Astrocyte of the spinal cord (primary cell): Measurements from ENCODE around the gene TTC39B.
A peak's percentile ranks its signal among the peaks of the same experiment; 100 is the strongest.

Experiments
- DNase-seq: peaks from one replicate; pipeline ENCODE4 v3.0.0; 2011; ENCODE audit warnings: low read depth, low spot score
- H3K4me3 ChIP-seq: 2 replicates; pipeline ENCODE4 v1.5.1; 2011; ENCODE audit warnings: low read depth, mild to moderate bottlenecking, low read length, moderate library complexity
- in situ Hi-C: cut with HindIII; loops from 2 replicates; pipeline ENCODE4 v1.10.0; 2017; ENCODE audit warnings: low sequenced_read_pairs
- TF ChIP-seq, protein P1 (sequence below): IDR thresholded peaks from 2 replicates; pipeline ENCODE4 v1.5.1; 2012; ENCODE audit warnings: low read depth, mild to moderate bottlenecking, low read length, inconsistent platforms

Gene TTC39B

DNA sequence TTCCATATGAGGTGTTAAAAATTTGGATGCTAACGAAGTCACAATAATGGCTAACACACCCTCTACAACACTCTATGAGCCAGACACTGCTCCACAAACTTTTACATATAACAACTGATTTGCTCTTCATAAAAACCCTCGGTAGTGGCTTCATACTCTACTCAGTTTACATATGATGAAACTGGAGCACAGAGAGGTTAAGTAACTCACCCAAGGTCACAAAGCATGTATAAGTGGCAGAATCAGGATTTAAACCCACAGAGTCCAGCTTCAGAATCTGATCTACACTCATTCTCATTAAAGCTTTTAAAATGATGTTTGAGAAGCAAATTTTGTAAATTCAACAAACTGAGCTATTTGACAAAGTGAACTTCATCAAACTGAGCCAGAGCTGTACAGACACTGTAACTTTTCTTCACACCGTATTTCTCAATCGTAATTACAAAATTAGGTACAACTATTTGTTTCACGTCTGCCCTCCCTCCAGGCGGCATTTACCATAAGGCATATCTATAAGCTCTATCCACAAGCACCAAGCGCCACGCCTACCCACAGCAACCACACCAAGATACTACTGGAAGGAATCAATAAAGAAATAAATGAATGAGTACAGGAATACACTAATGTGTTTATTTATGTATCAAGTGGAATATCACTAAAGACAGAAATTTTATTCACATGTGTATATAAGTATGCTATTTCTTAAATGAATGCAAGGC is 24.3 kb downstream of the TTC39B start:
- H3K4me3 ChIP-seq: no peak overlapping the region
- DNase-seq: no peak
- in situ Hi-C loops: no loop called here
- TF ChIP-seq, protein P1, sequence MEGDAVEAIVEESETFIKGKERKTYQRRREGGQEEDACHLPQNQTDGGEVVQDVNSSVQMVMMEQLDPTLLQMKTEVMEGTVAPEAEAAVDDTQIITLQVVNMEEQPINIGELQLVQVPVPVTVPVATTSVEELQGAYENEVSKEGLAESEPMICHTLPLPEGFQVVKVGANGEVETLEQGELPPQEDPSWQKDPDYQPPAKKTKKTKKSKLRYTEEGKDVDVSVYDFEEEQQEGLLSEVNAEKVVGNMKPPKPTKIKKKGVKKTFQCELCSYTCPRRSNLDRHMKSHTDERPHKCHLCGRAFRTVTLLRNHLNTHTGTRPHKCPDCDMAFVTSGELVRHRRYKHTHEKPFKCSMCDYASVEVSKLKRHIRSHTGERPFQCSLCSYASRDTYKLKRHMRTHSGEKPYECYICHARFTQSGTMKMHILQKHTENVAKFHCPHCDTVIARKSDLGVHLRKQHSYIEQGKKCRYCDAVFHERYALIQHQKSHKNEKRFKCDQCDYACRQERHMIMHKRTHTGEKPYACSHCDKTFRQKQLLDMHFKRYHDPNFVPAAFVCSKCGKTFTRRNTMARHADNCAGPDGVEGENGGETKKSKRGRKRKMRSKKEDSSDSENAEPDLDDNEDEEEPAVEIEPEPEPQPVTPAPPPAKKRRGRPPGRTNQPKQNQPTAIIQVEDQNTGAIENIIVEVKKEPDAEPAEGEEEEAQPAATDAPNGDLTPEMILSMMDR: no peak

DNA sequence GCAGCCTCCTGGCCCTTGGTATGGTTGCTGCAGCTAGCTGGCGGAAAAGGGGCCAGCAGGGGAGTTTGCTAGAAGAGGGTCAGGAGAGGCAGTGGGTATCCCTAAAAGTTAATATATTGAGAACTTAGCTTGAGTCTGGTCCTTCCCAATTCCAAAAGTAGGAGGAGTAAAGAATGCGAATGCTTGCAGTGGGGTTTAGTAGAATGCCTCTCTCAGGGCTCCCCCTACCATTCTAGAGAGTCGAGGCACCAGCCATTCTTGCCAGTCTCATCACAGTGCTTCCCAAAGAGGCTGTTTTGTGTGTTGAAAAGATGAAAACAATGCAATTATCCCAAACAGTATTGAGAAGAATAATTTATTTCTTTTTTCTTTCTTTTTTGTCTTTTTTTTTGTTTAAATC is 26.4 kb downstream of the TTC39B start:
- no peak for DNase-seq
- TF ChIP-seq, protein P1: no peak
- no peak overlapping the region for H3K4me3 ChIP-seq
- in situ Hi-C loops: no loop called here

DNA sequence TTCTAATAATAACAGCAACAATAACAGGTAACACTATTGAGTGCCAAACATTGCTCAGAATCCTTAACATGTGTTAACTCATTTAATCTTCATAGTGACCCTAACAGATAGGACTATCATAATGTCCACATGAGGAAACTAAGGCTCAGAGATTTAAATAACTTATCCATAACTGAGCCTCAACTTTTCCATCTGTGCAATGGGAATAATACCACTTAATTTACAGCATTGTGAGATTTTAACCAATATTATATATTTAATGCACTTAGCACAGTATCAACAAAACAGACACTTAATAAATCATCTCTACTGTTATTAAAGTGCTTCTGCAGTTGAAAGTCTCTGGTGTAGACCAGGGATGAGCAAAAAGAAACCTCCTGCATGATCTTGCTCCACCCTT is 28.2 kb downstream of the TTC39B start:
- in situ Hi-C loops: no loop called here
- TF ChIP-seq, protein P1: no peak
- H3K4me3 ChIP-seq: no peak overlapping the region
- DNase-seq: no peak

DNA sequence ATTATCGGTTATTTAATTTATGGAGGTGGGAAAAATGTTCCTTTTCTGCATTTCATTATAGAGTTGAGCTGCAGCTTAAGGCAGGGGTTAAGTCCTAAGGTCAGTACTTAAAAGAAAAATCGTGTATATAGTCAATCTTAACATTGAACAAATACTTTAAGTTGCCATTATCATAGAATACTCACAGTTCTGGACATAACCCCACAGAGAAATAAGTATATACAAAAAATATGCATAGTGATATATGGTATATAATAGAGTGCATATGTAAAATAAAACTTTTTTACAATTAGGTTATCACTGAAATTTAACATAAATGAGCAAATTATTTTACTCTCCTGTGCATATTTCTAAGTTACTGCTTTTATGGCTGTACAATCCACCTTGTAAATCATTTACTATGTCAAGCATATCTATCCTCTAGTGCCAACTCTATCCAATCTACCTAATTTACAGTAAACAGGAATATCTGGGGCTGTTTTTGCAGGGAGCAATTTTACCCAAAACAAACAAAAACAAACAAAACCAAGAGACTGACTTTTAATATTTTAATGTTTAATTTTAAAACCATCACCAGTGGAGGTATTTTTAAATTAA is 28.8 kb downstream of the TTC39B start:
- no peak for DNase-seq
- in situ Hi-C loops: no loop called here
- H3K4me3 ChIP-seq: no peak overlapping the region
- TF ChIP-seq, protein P1: no peak

DNA sequence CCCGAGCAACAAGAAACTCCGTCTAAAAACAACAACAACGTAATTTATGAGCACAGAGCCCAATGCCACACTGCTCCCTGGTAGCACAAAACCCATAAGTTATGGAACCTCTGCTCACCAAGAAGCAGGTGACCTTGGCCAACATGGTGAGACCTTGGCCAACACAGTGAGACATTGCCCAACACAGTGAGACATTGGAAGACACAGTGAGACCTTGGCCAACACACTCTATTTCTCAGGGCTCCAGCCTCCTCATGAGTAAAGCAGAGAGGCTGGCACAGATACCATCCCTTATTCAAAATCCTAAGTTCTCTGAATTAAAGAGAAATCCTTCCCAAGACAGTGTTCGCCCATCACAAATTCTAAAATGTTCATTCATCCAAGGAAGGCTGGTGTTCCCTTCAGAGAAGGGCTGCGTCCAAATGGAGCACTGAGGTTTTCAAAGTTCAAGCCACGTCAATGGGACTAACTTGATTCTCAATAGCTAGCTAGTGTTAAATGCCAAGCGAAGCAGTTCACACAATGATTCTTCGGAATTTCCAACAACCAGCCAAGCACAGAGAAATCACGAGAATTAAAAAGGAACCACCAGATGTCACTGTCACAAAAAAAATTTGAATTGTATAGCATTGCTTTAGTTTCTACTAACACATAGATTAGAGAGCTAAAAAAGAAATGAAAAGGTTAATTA is 29.5 kb downstream of the TTC39B start:
- TF ChIP-seq, protein P1: peak; percentile 24
- peak; percentile 52 for DNase-seq
- in situ Hi-C loops: no loop called here
- no peak overlapping the region for H3K4me3 ChIP-seq

DNA sequence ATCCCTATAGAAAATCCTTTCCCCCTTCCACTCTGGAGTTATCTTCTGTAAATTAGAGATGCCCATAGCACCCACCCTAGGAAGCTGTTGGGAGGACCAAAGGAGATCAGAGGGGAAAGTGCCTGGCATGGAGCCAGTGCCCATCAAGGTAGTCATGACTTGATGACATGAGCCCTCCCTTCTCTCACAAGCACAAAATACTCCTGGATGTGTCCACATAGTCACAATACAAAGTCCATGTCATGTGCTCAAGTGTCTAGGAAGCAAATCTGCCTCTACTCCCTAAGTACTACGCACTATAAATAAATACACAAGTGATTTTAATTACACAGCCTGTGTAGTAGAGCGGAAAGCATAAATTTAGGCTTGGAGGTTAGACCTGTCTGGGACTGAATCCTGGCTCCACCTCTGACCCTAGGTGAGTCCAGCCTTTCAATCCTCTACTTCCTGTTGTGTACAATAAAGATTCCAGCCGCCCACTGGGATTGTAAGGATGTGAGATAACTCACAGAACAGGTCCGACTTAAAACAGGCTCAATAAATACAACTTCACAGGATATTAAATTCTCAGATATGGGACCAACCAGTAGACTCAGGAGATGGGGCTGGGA is 30.6 kb downstream of the TTC39B start:
- in situ Hi-C loops: no loop called here
- no peak for DNase-seq
- no peak overlapping the region for H3K4me3 ChIP-seq
- TF ChIP-seq, protein P1: no peak
